Activated CD8-positive, alpha-beta memory T cell treated with anti-CD3 and anti-CD28 coated beads, Interleukin-2, amount 10 ng/mL, durations not matched to agents 7 days and 5 days (primary cell): ENCODE data around the gene NF2. TPM values are rescaled to one million over a fixed set of nuclear protein-coding genes. Genes with fewer than 3 reads are reported as not detected.

ENCODE experiments used
- ATAC-seq: fragments of 150-1000 bp; cut with Tn5 transposase; one replicate; pipeline ENCODE4 v1.10.0; 2021; ENCODE audit warnings: moderate library complexity
- CTCF ChIA-PET: fragments of 350-600 bp; sonication (Branson Sonifier 250); formaldehyde crosslinking; loops from one replicate; lab custom pipeline; 2021; ENCODE audit warnings: antibody characterized with exemption; lab: Charles Lee
- DNase-seq: peaks from one replicate; pipeline ENCODE4 v3.0.0-alpha.2; 2020
- H3K27ac Mint-ChIP-seq: one replicate; pipeline ENCODE4 v1.8.0; 2021; ENCODE audit warnings: mild to moderate bottlenecking, mixed read lengths
- H3K27me3 Mint-ChIP-seq: one replicate; pipeline ENCODE4 v1.8.0; 2021; ENCODE audit warnings: mixed read lengths
- H3K36me3 Mint-ChIP-seq: one replicate; pipeline ENCODE4 v1.8.0; 2021; ENCODE audit warnings: mild to moderate bottlenecking, mixed read lengths
- H3K4me1 Mint-ChIP-seq: one replicate; pipeline ENCODE4 v1.8.0; 2021; ENCODE audit warnings: mixed read lengths
- H3K4me3 Mint-ChIP-seq: one replicate; pipeline ENCODE4 v1.8.0; 2021; ENCODE audit warnings: mild to moderate bottlenecking, moderate library complexity, mixed read lengths
- H3K9me3 Mint-ChIP-seq: one replicate; pipeline ENCODE4 v1.8.0; 2022; ENCODE audit warnings: low read depth, mixed read lengths
- total RNA-seq, 2 experiments: library from RNA; stranded (reverse); gene quantifications; one replicate each; pipeline ENCODE4 v1.2.3, GENCODE V29; 2021

Gene NF2
- total RNA-seq, 2 experiments from 2014 or later = 46.6 to 61.2 TPM

GRCh38 chr22:29641042-29641699 lies 37.7 kb downstream of the NF2 start:
- DNase-seq (no peak), ATAC-seq (no peak)
- CTCF ChIA-PET = interaction anchor here (0.6 to 1.0 kb wide), 2 partner anchors 229 to 1026 kb away, joined by 3 to 4 read pairs; no protein-coding TSS in a partner anchor
- H3K9me3 Mint-ChIP-seq = no peaks in the 10 kb centered on the region
- H3K36me3 Mint-ChIP-seq = peaks cover 29% of the 10 kb centered on the region
- H3K4me1 Mint-ChIP-seq = peaks cover 36% of the 10 kb centered on the region
- H3K27ac Mint-ChIP-seq = peak overlapping the region; percentile 53
- H3K27me3 Mint-ChIP-seq = no peaks in the 10 kb centered on the region
- no peak overlapping the region for H3K4me3 Mint-ChIP-seq

- CTCF ChIA-PET = interaction anchor here (0.6 to 1.0 kb wide), 2 partner anchors 228 to 1025 kb away, joined by 3 to 4 read pairs; no protein-coding TSS in a partner anchor
- Mint-ChIP-seq H3K4me3 (peak overlapping the region; percentile 1), H3K9me3 (no peaks in the 10 kb centered on the region), H3K36me3 (peaks cover 29% of the 10 kb centered on the region), H3K27me3 (no peaks in the 10 kb centered on the region), H3K4me1 (peaks cover 36% of the 10 kb centered on the region), H3K27ac (peak overlapping the region; percentile 53)
- DNase-seq (peak; percentile 45), ATAC-seq (peak; percentile 75)
Observed at GRCh38 chr22:29641700-29642330, 38.4 kb downstream of the NF2 start.

- H3K36me3 Mint-ChIP-seq = peaks cover 27% of the 10 kb centered on the region
- peak overlapping the region; percentile 19 for H3K4me3 Mint-ChIP-seq
- peaks cover 36% of the 10 kb centered on the region for H3K4me1 Mint-ChIP-seq
Observed at GRCh38 chr22:29642694-29643093, 39.3 kb downstream of the NF2 start.

GRCh38 chr22:29647954-29648737 lies 44.7 kb downstream of the NF2 start:
- no peaks in the 10 kb centered on the region for H3K9me3 Mint-ChIP-seq
- no peaks in the 10 kb centered on the region for H3K27me3 Mint-ChIP-seq
- H3K36me3 Mint-ChIP-seq = peaks cover 9% of the 10 kb centered on the region
- no peak overlapping the region for H3K27ac Mint-ChIP-seq
- H3K4me3 Mint-ChIP-seq = no peak overlapping the region
- H3K4me1 Mint-ChIP-seq = peaks cover 5% of the 10 kb centered on the region
- CTCF ChIA-PET = interaction anchor here (2.4 kb wide), 1 partner anchor 357 kb away, joined by 7 read pairs; no protein-coding TSS in a partner anchor
- no peak for DNase-seq
- ATAC-seq = no peak

More at GRCh38 chr22:29642694-29643093, 39.3 kb downstream of the NF2 start:
- peak; percentile 54 for DNase-seq
- ATAC-seq = peak; percentile 54
- Mint-ChIP-seq H3K27ac (peak overlapping the region; percentile 75), H3K9me3 (no peaks in the 10 kb centered on the region), H3K27me3 (no peaks in the 10 kb centered on the region)
- CTCF ChIA-PET = no interaction called here

GRCh38 chr22:29650370-29650769 lies 46.9 kb downstream of the NF2 start:
- CTCF ChIA-PET = no interaction called here
- H3K4me3 Mint-ChIP-seq = no peak overlapping the region
- H3K36me3 Mint-ChIP-seq = peaks cover 4% of the 10 kb centered on the region
- no peaks in the 10 kb centered on the region for H3K9me3 Mint-ChIP-seq
- H3K4me1 Mint-ChIP-seq = peaks cover 4% of the 10 kb centered on the region
- DNase-seq (no peak), ATAC-seq (no peak)
- H3K27ac Mint-ChIP-seq = no peak overlapping the region
- H3K27me3 Mint-ChIP-seq = no peaks in the 10 kb centered on the region

GRCh38 chr22:29651652-29652051 lies 48.2 kb downstream of the NF2 start:
- peaks cover 4% of the 10 kb centered on the region for H3K4me1 Mint-ChIP-seq
- no peak overlapping the region for H3K4me3 Mint-ChIP-seq
- H3K27me3 Mint-ChIP-seq = no peaks in the 10 kb centered on the region
- H3K27ac Mint-ChIP-seq = no peak overlapping the region
- ATAC-seq (no peak), DNase-seq (no peak)
- H3K9me3 Mint-ChIP-seq = no peaks in the 10 kb centered on the region
- CTCF ChIA-PET = interaction anchor here (1.0 kb wide), 1 partner anchor 28 kb away, joined by 5 read pairs; no protein-coding TSS in a partner anchor
- peaks cover 1% of the 10 kb centered on the region for H3K36me3 Mint-ChIP-seq

- H3K27me3 Mint-ChIP-seq = no peaks in the 10 kb centered on the region
- no peak overlapping the region for H3K27ac Mint-ChIP-seq
- peaks cover 4% of the 10 kb centered on the region for H3K4me1 Mint-ChIP-seq
- ATAC-seq (no peak), DNase-seq (no peak)
- H3K36me3 Mint-ChIP-seq = peaks cover 4% of the 10 kb centered on the region
- H3K4me3 Mint-ChIP-seq = no peak overlapping the region
- no peaks in the 10 kb centered on the region for H3K9me3 Mint-ChIP-seq
- CTCF ChIA-PET = interaction anchor here (0.6 to 1.7 kb wide), 2 partner anchors 19 to 26 kb away, joined by 3 to 6 read pairs; no protein-coding TSS in a partner anchor
Observed at GRCh38 chr22:29654420-29654819, 51.0 kb downstream of the NF2 start.

- DNase-seq (no peak), ATAC-seq (no peak)
- Mint-ChIP-seq H3K36me3 (peaks cover 4% of the 10 kb centered on the region), H3K4me3 (no peak overlapping the region), H3K9me3 (no peaks in the 10 kb centered on the region), H3K4me1 (peaks cover 4% of the 10 kb centered on the region), H3K27me3 (no peaks in the 10 kb centered on the region), H3K27ac (no peak overlapping the region)
- CTCF ChIA-PET = interaction anchor here (0.6 to 1.7 kb wide), 3 partner anchors 8 to 26 kb away, joined by 3 to 6 read pairs (median 3); no protein-coding TSS in a partner anchor
Observed at GRCh38 chr22:29654882-29655281, 51.4 kb downstream of the NF2 start.

GRCh38 chr22:29658176-29658575 lies 54.7 kb downstream of the NF2 start:
- H3K36me3 Mint-ChIP-seq = peaks cover 4% of the 10 kb centered on the region

GRCh38 chr22:29660021-29660420 lies 56.6 kb downstream of the NF2 start:
- Mint-ChIP-seq H3K27ac (no peak overlapping the region), H3K27me3 (no peaks in the 10 kb centered on the region), H3K4me3 (no peak overlapping the region), H3K4me1 (peaks cover 6% of the 10 kb centered on the region), H3K9me3 (no peaks in the 10 kb centered on the region), H3K36me3 (peaks cover 11% of the 10 kb centered on the region)
- ATAC-seq = no peak
- DNase-seq = no peak
- CTCF ChIA-PET = no interaction called here

More at GRCh38 chr22:29658176-29658575, 54.7 kb downstream of the NF2 start:
- no peak overlapping the region for H3K27ac Mint-ChIP-seq
- H3K9me3 Mint-ChIP-seq = no peaks in the 10 kb centered on the region
- CTCF ChIA-PET = no interaction called here
- ATAC-seq (no peak), DNase-seq (no peak)
- H3K4me3 Mint-ChIP-seq = no peak overlapping the region
- H3K27me3 Mint-ChIP-seq = no peaks in the 10 kb centered on the region
- H3K4me1 Mint-ChIP-seq = no peaks in the 10 kb centered on the region

- ATAC-seq = no peak
- CTCF ChIA-PET = no interaction called here
- Mint-ChIP-seq H3K27me3 (no peaks in the 10 kb centered on the region), H3K36me3 (peaks cover 10% of the 10 kb centered on the region), H3K9me3 (no peaks in the 10 kb centered on the region), H3K4me3 (no peak overlapping the region), H3K4me1 (peaks cover 6% of the 10 kb centered on the region), H3K27ac (no peak overlapping the region)
- DNase-seq = no peak
Observed at GRCh38 chr22:29661336-29661735, 57.9 kb downstream of the NF2 start.

- no peaks in the 10 kb centered on the region for H3K27me3 Mint-ChIP-seq
- H3K4me3 Mint-ChIP-seq = no peak overlapping the region
- H3K4me1 Mint-ChIP-seq = peaks cover 6% of the 10 kb centered on the region
- H3K27ac Mint-ChIP-seq = no peak overlapping the region
- no peak for DNase-seq
- H3K36me3 Mint-ChIP-seq = peaks cover 7% of the 10 kb centered on the region
- H3K9me3 Mint-ChIP-seq = no peaks in the 10 kb centered on the region
- no peak for ATAC-seq
- CTCF ChIA-PET = no interaction called here
Observed at GRCh38 chr22:29663180-29663821, 59.9 kb downstream of the NF2 start.

- no peak for ATAC-seq
Observed at GRCh38 chr22:29665486-29665885, 62.1 kb downstream of the NF2 start.

More at GRCh38 chr22:29665486-29665885, 62.1 kb downstream of the NF2 start:
- Mint-ChIP-seq H3K9me3 (no peaks in the 10 kb centered on the region), H3K27me3 (no peaks in the 10 kb centered on the region), H3K36me3 (peaks cover 9% of the 10 kb centered on the region), H3K27ac (no peak overlapping the region), H3K4me3 (no peak overlapping the region), H3K4me1 (peaks cover 6% of the 10 kb centered on the region)
- CTCF ChIA-PET = interaction anchor here (1.2 kb wide), 1 partner anchor 39 kb away, joined by 3 read pairs; no protein-coding TSS in a partner anchor
- no peak for DNase-seq
